ACHN (cell line): ENCODE data around the gene OGFOD3.
"Not testable (repeated sequence)": the region's sequence is repeated elsewhere in the genome, so short reads cannot be mapped to it uniquely, and the experiment has no call there.

Experiments
- DNase-seq: peaks from one replicate; pipeline ENCODE4 v3.0.0-alpha.2; 2015
- in situ Hi-C: cut with HindIII; loops from 2 replicates; pipeline ENCODE4 v1.10.0; 2017; ENCODE audit warnings: low sequenced_read_pairs, low pct_ligation_motif_present, low pct_unique_long_range_greater_than_20kb

OGFOD3 gene

DNA sequence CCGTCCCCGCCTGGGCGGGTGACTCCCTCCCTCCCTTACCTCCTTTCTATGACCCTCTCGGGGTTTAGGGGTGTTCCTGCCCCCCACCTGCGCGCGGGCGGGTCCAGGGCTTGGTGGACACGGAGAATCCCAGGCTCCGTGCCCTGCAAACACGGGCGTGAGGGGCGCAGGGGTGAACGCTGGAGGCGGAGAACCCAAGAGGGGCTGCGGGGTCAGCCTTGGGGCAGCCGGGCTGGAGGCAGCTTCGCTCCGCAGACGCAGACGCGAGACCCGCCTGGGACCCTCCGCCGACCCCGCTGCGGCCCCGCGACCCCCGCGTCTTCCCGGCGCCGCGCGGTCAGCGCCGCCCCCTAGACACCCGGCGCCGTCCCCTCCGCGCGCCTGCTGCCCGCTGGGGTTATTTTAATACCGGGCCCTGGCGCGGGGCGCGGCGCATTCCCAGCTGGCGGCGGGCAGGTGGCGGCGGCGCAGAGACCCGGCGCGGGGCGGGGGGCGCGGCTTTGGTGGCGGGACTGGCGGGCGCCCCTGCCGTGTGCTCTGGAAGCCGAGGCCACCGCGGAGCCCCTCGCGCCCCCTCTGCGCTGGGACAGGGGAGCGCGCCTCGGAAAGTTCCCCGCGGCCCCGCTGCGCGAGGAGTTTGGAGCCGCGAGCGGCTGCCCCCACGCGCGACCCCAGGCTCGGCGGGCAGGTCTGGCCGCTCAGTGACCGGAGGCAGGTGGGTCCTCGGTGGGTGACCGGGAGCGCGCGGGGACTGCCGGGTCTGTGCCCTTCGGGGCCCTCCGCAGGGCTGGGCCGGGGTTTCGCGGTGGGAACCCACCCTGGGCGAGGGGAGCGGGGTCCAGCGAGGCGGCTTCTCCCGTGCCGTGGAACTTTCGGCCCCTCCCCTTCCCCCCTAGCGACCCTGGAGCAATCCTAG, 46.8 kb downstream of the OGFOD3 start, which contains the start of gene UTS2R:
Gene UTS2R, plus strand, starts transcription at position 433 of the 916 bp plus-strand sequence. CDS start 2,560 bp downstream, outside the sequence.
- DNase-seq, result no peak
- in situ Hi-C loops, result no loop called here

DNA sequence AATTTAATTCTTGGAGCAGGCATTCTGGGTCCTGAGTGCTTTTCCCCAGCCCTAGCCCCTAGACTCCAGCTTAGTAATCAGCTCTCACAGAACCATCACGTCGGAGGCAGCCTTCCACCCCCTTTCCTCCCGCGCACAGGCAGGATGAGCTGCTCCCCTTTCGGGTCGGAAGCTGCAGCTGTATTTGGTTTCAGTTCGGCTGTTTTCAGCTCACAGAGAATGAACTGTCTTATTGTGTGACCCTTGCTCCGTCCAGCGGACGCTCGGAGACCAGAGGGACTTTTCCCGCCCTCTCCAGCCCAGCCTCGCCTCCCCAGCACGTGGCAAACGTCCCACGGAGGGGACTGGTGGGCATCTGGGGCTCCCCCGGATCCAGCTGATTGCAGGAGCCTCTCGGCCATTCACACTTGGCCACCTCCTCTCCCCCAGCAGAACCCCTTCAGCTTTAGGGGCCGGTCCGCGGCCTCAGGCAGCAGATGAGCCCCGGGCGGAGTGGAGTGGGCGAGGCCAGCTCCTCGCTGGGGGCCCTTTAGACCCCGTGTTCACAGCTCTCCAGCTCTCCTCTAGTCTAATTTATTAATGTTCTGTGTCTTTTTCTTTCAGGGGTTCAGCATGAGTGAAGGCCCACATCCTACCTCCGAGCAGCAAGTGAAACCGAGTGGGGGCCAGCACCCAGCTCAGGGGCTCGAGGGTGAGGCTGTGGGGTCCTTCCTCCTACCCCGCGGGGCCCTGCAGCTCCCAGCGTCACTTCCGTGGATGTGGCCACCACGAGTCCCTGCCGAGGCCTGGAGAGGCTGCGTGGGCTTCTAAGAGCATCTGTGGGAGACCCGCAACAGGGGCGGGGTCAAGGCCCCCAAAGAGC, 47.7 kb downstream of the OGFOD3 start:
- in situ Hi-C loops, result no loop called here
- DNase-seq, result no peak

DNA sequence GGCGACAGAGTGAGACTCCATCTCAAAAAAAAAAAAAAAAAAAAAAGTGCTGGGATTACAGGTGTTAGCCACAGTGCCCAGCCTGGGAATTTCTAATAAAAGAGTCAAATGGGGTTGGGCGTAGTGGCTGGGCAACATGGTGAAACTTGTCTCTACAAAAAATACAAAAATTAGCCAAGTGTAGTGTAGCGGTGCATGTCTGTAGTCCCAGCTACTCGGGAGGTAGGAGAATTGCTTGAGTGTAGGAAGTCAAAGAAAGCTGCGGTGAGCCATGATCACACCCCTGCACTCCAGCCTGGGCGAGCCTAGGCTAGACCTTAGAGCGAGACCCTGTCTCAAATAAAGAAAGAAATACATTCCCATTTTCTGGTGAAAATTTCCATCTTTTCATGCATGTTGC, 49.2 kb downstream of the OGFOD3 start:
- no peak for DNase-seq
- in situ Hi-C loops, result no loop called here

DNA sequence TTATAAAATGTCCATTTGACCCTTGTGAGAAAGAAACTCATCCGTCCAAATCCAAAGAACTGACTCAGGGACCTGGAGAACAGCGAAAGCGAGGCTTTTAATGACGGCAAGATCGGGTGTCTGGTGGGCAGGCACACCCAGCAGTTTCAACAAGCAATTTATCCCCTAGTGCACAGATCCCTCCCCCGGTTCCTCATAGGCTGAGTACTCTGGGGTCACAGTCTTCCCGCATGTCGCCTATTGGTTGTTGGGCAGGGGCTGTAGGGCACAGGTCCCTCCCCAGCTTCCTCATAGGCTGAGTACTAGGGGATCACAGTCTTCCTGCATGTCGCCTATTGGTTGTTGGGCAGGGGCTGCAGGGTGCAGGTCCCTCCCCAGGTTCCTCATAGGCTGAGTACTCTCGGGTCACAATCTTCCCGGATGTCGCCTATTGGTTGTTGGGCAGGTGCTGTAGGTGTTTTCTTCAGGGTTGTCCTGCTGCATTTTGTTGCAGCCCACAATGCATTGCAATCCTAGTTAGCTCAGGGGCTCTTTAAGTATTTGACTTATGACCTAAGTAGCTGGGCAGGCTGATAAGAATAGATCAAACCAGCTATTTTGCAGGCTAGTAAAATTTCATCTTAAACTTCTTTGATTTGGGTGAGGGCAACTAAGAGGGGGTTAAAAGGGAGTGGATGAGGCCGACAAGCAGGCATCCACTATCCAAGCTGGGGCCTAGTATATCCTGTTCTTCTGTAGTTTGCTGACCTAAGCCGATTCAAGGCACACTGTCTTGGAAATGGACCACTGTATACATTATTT, 50.5 kb downstream of the OGFOD3 start:
- peak; percentile 8 for DNase-seq
- in situ Hi-C loops, result no loop called here

DNA sequence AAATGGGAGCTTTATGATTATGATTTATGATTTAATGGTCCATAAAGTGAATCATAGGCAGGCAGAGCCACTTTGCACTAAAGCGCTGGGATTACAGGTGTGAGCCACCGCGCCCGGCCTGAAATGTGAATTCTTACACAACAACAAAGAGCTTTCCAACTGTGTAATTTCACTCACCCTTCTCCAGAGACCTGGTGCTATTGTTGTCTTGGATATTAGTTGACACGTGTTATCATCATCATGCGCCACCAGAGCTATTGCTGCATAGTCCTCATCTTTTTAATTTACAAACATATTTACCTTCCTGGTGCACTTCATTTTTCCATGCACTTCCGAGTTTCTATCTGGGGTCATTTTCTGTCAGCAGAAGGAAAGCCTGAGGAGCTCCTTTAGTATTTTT, 51.6 kb downstream of the OGFOD3 start:
- no peak for DNase-seq
- in situ Hi-C loops, result no loop called here

DNA sequence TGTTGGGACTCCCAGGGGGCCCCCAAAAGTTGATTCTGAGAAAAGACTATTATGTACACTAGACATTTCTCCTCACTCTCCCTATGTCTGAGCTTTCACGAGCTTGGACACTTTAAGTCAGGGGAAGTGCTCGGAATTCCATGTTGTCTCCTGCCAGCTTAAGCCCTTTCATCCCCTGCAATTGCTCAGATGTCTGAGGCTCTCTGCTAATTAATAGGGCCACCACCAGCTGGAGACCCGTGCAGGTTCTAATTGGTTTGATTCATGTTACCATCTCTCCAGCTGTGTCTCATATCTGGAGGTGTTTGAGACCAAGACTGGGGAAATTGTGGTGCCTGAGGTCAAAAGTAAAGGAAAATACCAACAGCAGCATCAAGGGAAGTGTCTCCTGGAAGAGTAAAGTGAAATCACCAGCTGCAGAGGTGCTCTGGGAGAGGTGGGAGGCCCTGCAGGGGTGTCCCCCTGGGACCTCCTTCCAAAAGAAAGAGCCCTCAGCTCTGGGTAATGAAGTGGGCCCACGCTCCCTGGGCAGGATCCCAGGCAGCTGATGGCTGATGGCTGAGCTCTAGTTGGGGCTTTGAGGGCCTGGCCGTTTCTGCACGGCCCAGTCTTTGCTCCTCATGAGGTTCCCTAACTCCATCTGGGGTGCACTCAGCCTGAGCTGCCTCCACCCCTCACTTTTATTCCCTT, 52.6 kb downstream of the OGFOD3 start:
- no peak for DNase-seq
- in situ Hi-C loops, result no loop called here

DNA sequence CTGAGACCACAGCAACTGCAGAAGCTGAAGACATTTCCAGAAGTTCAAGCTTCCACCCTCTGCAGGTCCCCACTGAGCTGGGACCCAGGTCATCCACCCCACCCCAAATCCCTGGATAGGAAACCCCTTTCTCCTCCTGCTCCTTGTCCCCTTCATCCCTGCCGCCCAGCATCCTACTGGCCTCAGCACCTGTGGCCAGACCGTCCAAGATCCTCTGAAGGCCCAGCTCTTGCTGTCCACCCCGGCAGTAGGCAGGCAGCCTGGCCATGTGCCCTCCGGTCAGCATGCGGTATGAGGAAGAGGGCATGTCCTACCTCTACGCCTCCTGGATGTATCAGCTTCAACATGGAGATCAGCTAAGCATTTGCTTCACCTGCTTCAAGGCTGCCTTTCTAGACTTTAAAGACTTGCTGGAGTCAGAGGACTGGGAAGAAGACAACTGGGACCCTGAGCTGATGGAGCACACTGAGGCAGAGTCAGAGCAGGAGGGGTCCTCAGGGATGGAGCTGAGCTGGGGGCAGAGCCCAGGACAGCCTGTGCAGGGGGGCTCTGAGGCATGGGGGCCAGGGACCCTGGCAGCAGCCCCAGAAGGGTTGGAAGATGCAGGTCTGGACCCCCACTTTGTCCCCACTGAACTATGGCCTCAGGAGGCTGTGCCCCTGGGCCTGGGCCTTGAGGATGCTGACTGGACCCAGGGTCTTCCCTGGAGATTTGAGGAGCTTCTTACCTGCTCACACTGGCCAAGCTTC, 56.3 kb downstream of the OGFOD3 start:
- in situ Hi-C loops, result no loop called here
- DNase-seq, result no peak

DNA sequence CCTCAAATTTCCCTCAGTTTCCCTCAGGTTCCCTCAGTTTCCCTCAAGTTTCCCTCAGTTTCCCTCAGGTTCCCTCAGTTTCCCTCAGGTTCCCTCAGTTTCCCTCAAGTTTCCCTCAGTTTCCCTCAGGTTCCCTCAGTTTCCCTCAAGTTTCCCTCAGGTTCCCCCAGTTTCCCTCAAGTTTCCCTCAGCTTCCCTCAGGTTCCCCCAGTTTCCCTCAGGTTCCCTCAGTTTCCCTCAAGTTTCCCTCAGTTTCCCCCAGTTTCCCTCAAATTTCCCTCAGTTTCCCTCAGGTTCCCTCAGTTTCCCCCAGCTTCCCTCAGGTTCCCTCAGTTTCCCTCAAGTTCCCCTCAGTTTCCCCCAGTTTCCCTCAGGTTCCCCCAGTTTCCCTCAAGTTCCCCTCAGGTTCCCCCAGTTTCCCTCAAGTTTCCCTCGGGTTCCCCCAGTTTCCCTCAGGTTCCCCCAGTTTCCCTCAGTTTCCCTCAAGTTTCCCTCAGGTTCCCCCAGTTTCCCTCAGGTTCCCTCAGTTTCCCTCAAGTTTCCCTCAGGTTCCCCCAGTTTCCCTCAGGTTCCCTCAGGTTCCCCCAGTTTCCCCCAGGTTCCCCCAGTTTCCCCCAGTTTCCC, 58.8 kb downstream of the OGFOD3 start:
- DNase-seq, in situ Hi-C loops: not testable (repeated sequence)

DNA sequence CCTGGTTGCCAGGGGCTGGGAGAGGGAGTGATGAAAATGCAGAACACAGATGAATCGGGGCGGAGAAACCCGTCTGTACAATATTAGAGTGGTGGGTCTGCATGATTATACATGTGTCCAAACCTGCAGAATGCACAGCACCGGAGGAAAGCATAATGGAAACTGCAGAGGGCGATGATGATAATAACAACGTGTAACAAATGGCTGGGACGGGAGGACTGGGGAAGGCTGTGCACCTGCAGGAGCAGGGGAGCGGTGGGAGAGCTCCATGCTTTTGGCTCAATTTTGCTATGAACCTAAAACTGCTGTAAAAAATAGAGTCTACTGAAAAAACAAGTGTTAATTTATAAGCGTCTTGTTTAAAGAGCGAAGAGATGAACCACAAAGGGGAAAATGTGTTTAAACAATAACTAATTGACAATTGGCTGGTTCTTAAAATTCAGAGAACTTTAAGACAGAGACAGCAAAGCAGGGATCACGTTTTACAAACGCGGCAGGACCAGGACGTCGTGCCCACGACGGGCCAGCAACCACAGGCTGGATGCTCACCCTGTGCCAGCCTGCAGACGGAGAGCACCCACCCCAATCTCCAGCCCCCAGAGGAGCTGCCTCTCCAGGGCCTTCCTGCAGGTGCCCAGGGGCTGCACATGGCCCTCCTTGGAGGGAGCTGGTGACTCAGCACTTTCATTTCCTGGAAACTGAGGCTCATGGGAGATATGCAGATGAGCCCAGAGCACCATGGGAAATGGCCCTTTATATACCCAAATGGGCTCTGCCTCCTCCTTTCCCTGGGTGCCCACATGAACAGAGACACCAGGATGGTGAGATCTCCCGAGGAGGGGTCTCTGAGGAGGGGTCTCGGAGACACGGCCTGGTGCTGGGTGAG, 59.7 kb downstream of the OGFOD3 start, which contains the start of gene TEX19:
Gene TEX19, plus strand, starts transcription at position 783 of the 886 bp plus-strand sequence. CDS start 2,904 bp downstream, outside the sequence.
- DNase-seq, result peak; percentile 28
- in situ Hi-C loops, result no loop called here

DNA sequence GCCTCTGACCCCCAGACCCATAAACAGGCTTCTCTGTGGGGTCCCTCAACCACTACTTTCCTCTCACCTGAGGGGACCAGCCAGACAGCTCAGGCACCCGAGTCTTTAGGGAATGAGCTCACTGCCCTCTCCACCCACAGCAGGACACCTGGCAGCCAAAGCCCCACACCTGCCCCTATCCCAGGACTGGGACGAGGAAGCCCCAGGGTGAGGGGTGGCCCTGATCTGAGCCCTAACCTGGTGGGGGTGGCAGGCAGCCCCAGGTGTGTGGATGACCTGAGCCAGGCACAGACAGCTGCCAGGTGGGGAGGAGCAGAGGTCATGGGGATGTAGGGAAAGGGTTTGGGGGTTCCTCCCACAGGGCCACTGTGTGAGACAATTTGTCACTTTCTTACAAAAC, 61.0 kb downstream of the OGFOD3 start:
- DNase-seq, result no peak
- in situ Hi-C loops, result no loop called here

DNA sequence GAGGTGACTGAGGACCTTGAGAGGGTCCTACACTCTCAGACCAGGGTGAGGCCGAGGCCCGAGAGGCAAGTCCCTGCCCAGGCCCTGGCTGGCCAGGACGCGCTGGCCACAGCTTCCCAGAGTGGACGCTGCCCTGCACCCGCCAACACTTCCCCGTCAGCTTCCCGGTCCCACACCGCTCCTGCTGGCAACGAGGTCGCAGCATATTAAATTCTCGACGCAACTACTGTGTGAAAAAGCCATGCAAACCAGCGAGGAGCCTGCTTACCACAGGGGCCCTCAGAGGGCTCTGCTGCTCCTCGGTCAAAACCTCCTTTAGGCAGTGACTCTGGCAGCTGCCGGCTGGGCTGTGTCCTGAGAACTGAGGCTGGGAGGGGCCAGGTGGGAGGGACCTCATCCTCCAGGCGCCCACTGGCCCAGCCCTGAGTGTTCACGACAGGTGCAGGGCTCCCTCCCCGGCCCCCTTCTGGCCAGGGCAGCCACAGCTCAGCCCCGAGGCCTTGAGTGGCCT, 61.5 kb downstream of the OGFOD3 start:
- in situ Hi-C loops, result no loop called here
- DNase-seq, result no peak

DNA sequence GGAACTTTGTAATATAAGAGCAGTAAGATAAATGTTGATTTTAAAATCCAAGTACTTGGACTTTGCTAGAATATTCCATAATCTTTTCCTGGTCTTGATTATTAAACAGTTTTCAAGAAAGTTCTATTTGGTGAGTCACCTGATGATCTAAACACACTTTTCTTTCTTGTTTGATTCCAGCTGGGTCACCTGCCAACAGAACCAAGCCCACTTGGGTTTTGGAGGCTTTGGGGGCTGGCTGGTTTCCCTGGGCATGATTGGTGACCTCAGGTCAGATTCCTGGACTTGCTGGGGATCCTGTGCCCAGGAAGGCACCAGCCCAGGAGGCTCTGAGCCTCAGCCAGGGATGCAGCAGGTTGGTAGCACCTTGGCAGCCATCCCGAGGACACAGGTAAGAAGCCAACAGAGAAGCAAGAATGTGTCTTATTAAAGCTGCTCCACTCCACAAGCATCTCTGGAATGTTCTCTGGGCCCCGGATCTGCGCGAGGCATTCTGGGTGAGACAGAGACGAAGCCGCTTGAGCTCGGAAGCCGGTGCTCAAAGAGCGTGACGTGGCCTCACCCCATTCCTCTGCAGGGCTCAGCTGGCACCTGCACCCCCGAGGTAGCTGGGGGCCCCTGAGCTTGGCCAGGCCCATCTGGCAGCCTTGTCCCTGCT, 62.5 kb downstream of the OGFOD3 start:
- DNase-seq, result peak; percentile 72
- in situ Hi-C loops, result no loop called here

DNA sequence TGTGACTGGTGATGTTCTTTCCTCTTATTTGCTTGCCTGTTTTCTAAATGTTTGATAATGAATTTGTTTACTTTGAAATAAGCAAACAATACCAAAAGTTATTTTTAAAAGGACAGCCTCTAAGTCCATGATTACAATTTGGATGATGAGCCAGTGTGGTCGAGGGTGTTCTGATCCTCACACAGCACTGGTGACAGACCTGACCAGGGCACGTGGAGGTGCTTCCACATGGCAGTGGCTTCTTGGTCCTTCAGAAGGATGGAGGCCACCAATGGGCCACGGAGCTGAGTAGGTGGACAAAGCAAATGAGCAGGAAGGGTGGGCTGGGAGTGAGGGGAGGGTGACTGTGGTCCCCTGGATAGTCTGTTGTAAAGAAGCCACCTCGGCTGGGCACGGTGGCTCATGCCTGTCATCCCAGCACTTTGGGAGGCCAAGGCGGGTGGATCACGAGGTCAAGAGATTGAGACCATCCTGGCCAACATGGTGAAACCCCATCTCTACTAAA, 63.5 kb downstream of the OGFOD3 start:
- no peak for DNase-seq
- in situ Hi-C loops, result no loop called here

DNA sequence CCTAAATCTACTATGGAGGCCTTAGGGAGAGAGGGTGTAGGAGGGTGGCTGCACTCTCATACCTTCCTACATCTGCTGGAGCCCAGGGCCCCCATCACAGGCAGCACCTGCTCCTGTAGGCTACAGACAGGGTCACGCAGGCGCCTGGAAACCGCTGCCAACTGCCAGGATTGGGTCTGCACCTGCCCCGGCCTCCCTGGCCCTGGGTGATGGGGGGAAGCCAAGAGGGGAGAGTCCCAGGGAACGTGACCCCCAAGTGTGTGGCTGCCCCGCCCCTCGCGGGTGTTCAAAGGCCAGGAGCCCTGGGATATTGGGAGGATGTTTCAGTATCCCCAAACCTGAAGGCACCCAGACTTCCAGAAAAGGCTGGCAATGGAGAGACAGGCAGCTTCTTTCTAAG, 64.9 kb downstream of the OGFOD3 start:
- no peak for DNase-seq
- in situ Hi-C loops, result no loop called here
